Activated CD4-positive, alpha-beta memory T cell treated with anti-CD3 and anti-CD28 coated beads for 36 hours (primary cell): ENCODE results near the gene IGLL5. TPM values are rescaled to one million over a fixed set of nuclear protein-coding genes. Genes with fewer than 3 reads are reported as not detected.
"Not testable (repeated sequence)": the region's sequence is repeated elsewhere in the genome, so short reads cannot be mapped to it uniquely, and the experiment has no call there.

ENCODE experiments used
- CTCF ChIA-PET: fragments of 350-600 bp; sonication (Branson Sonifier 250); formaldehyde crosslinking; loops from one replicate; lab custom pipeline; 2021; ENCODE audit warnings: antibody characterized with exemption, inconsistent platforms; lab: Charles Lee
- POLR2A ChIA-PET: fragments of 350-600 bp; sonication (Branson Sonifier 250); formaldehyde crosslinking; loops from one replicate; lab custom pipeline; 2021; ENCODE audit warnings: antibody characterized with exemption; lab: Charles Lee
- DNase-seq: peaks from one replicate; pipeline ENCODE4 v3.0.0-alpha.2; 2020
- H3K27ac Mint-ChIP-seq: one replicate; pipeline ENCODE4 v1.8.0; 2021; ENCODE audit warnings: mixed read lengths
- H3K27me3 Mint-ChIP-seq: one replicate; pipeline ENCODE4 v1.8.0; 2021; ENCODE audit warnings: mixed read lengths
- H3K36me3 Mint-ChIP-seq: one replicate; pipeline ENCODE4 v1.8.0; 2021; ENCODE audit warnings: mixed read lengths
- H3K4me1 Mint-ChIP-seq: one replicate; pipeline ENCODE4 v1.8.0; 2021; ENCODE audit warnings: low read depth, mixed read lengths
- H3K4me3 Mint-ChIP-seq: one replicate; pipeline ENCODE4 v1.8.0; 2021; ENCODE audit warnings: mild to moderate bottlenecking, mixed read lengths
- H3K9me3 Mint-ChIP-seq: one replicate; pipeline ENCODE4 v1.8.0; 2021; ENCODE audit warnings: mixed read lengths
- intact Hi-C: fragments of 100-400 bp; cut with micrococcal nuclease; formaldehyde crosslinking; loops from one replicate; pipeline ENCODE4 v1.15.1; 2023
- total RNA-seq, 2 experiments: library from RNA; stranded (reverse); gene quantifications; one replicate each; pipeline ENCODE4 v1.2.3, GENCODE V29; 2021

IGLL5 gene
- total RNA-seq, 2 experiments from 2014 or later, result not detected

- Mint-ChIP-seq H3K27ac (no peak overlapping the region), H3K36me3 (no peaks in the 10 kb centered on the region), H3K4me3 (no peak overlapping the region), H3K4me1 (no peaks in the 10 kb centered on the region), H3K27me3 (peaks cover 10% of the 10 kb centered on the region), H3K9me3 (no peaks in the 10 kb centered on the region)
- no peak for DNase-seq
- intact Hi-C loops, result no loop called here
- ChIA-PET POLR2A (no interaction called here), CTCF (interaction anchor here (1.7 kb wide), 1 partner anchor 13 kb away, joined by 7 read pairs; no protein-coding TSS in a partner anchor)
Measured at GRCh38 chr22:22897947-22898346, 10.3 kb downstream of the IGLL5 start.

GRCh38 chr22:22898411-22898950 is 10.9 kb downstream of the IGLL5 start:
- intact Hi-C loops, DNase-seq, H3K36me3 Mint-ChIP-seq, H3K27me3 Mint-ChIP-seq, CTCF ChIA-PET, H3K4me1 Mint-ChIP-seq, H3K9me3 Mint-ChIP-seq, POLR2A ChIA-PET, H3K4me3 Mint-ChIP-seq, H3K27ac Mint-ChIP-seq: not testable (repeated sequence)

- H3K4me3 Mint-ChIP-seq, DNase-seq, H3K27ac Mint-ChIP-seq, H3K9me3 Mint-ChIP-seq, CTCF ChIA-PET, POLR2A ChIA-PET, H3K36me3 Mint-ChIP-seq, intact Hi-C loops, H3K27me3 Mint-ChIP-seq, H3K4me1 Mint-ChIP-seq: not testable (repeated sequence)
Measured at GRCh38 chr22:22899342-22900080, 11.9 kb downstream of the IGLL5 start.

GRCh38 chr22:22900527-22901205 is 13.1 kb downstream of the IGLL5 start:
- CTCF ChIA-PET, H3K27ac Mint-ChIP-seq, POLR2A ChIA-PET, H3K4me3 Mint-ChIP-seq, intact Hi-C loops, H3K9me3 Mint-ChIP-seq, DNase-seq, H3K4me1 Mint-ChIP-seq, H3K36me3 Mint-ChIP-seq, H3K27me3 Mint-ChIP-seq: not testable (repeated sequence)

- ChIA-PET POLR2A (no interaction called here), CTCF (interaction anchor here (1.0 kb wide), 1 partner anchor 18 kb away, joined by 3 read pairs; no protein-coding TSS in a partner anchor)
- Mint-ChIP-seq H3K27ac (no peak overlapping the region), H3K36me3 (no peaks in the 10 kb centered on the region), H3K4me1 (no peaks in the 10 kb centered on the region), H3K9me3 (no peaks in the 10 kb centered on the region), H3K27me3 (peaks cover 2% of the 10 kb centered on the region), H3K4me3 (no peak overlapping the region)
- intact Hi-C loops, result no loop called here
- DNase-seq, result no peak
Measured at GRCh38 chr22:22901578-22902218, 14.1 kb downstream of the IGLL5 start.

- no peaks in the 10 kb centered on the region for H3K4me1 Mint-ChIP-seq
- intact Hi-C loops, result no loop called here
- peaks cover 1% of the 10 kb centered on the region for H3K27me3 Mint-ChIP-seq
- POLR2A ChIA-PET, result no interaction called here
- no peak for DNase-seq
- H3K9me3 Mint-ChIP-seq, result no peaks in the 10 kb centered on the region
- no peaks in the 10 kb centered on the region for H3K36me3 Mint-ChIP-seq
- CTCF ChIA-PET, result interaction anchor here (1.0 kb wide), 1 partner anchor 19 kb away, joined by 3 read pairs; no protein-coding TSS in a partner anchor
- no peak overlapping the region for H3K27ac Mint-ChIP-seq
- H3K4me3 Mint-ChIP-seq, result no peak overlapping the region
Measured at GRCh38 chr22:22902247-22903001, 14.8 kb downstream of the IGLL5 start.

- no peaks in the 10 kb centered on the region for H3K9me3 Mint-ChIP-seq
Measured at GRCh38 chr22:22903355-22903777, 15.8 kb downstream of the IGLL5 start.

GRCh38 chr22:22903781-22904192 is 16.2 kb downstream of the IGLL5 start:
- H3K9me3 Mint-ChIP-seq, H3K27me3 Mint-ChIP-seq, DNase-seq, H3K36me3 Mint-ChIP-seq, intact Hi-C loops, H3K27ac Mint-ChIP-seq, POLR2A ChIA-PET, H3K4me3 Mint-ChIP-seq, H3K4me1 Mint-ChIP-seq: not testable (repeated sequence)
- CTCF ChIA-PET, result interaction anchor here (0.9 kb wide), 1 partner anchor 54 kb away, joined by 3 read pairs; no protein-coding TSS in a partner anchor

More at GRCh38 chr22:22903355-22903777, 15.8 kb downstream of the IGLL5 start:
- Mint-ChIP-seq H3K27ac (no peak overlapping the region), H3K4me3 (no peak overlapping the region), H3K27me3 (peaks cover 1% of the 10 kb centered on the region), H3K36me3 (no peaks in the 10 kb centered on the region), H3K4me1 (no peaks in the 10 kb centered on the region)
- no peak for DNase-seq
- POLR2A ChIA-PET, result no interaction called here
- CTCF ChIA-PET, result interaction anchor here (0.9 kb wide), 1 partner anchor 54 kb away, joined by 3 read pairs; no protein-coding TSS in a partner anchor
- intact Hi-C loops, result no loop called here

GRCh38 chr22:22904736-22905135 is 17.1 kb downstream of the IGLL5 start:
- not testable (repeated sequence) for DNase-seq

GRCh38 chr22:22906391-22906790 is 18.8 kb downstream of the IGLL5 start:
- CTCF ChIA-PET, POLR2A ChIA-PET, DNase-seq, H3K27ac Mint-ChIP-seq, H3K27me3 Mint-ChIP-seq, H3K36me3 Mint-ChIP-seq, H3K9me3 Mint-ChIP-seq, H3K4me1 Mint-ChIP-seq, H3K4me3 Mint-ChIP-seq, intact Hi-C loops: not testable (repeated sequence)

More at GRCh38 chr22:22904736-22905135, 17.1 kb downstream of the IGLL5 start:
- H3K27ac Mint-ChIP-seq, H3K4me3 Mint-ChIP-seq, H3K27me3 Mint-ChIP-seq, H3K36me3 Mint-ChIP-seq, POLR2A ChIA-PET, intact Hi-C loops, CTCF ChIA-PET, H3K9me3 Mint-ChIP-seq, H3K4me1 Mint-ChIP-seq: not testable (repeated sequence)

GRCh38 chr22:22906907-22907550 is 19.4 kb downstream of the IGLL5 start:
- no peak overlapping the region for H3K4me3 Mint-ChIP-seq
- H3K27ac Mint-ChIP-seq, result no peak overlapping the region
- no peaks in the 10 kb centered on the region for H3K9me3 Mint-ChIP-seq
- intact Hi-C loops, result no loop called here
- POLR2A ChIA-PET, result no interaction called here
- CTCF ChIA-PET, result no interaction called here
- no peak for DNase-seq
- no peaks in the 10 kb centered on the region for H3K27me3 Mint-ChIP-seq
- no peaks in the 10 kb centered on the region for H3K4me1 Mint-ChIP-seq
- H3K36me3 Mint-ChIP-seq, result no peaks in the 10 kb centered on the region
